ENCODE measurements around the gene RASAL2.

GRCh38 chr1:178483251-178483957, 389.5 kb downstream of the RASAL2 start:
- no peak for TF ChIP-seq CTCF (IDR thresholded peaks at IDR 0.05)
- no peak for TF ChIP-seq POLR2A (IDR thresholded peaks at IDR 0.05)
